Keratinocyte (primary cell): ENCODE data around the gene DSCAML1.
"Not testable (repeated sequence)": the region's sequence is repeated elsewhere in the genome, so short reads cannot be mapped to it uniquely, and the experiment has no call there.

Experiments used
- EZH2 ChIP-seq: IDR thresholded peaks from one replicate; pipeline ENCODE4 v1.6.1; 2012; ENCODE audit warnings: inconsistent platforms, mild to moderate bottlenecking, low read length, moderate library complexity
- TF ChIP-seq, protein P1 (sequence below), 3 experiments: IDR thresholded peaks in 1 of 3; conservative IDR thresholded peaks in 1 of 3; optimal IDR thresholded peaks in 1 of 3; 2 replicates in 2 of 3; 3 replicates in 1 of 3; pipeline versions ENCODE3 to v1.5.1; 2011; ENCODE audit warnings: low read length in 3 of 3, mild to moderate bottlenecking in 3 of 3, moderate library complexity in 2 of 3, control low read depth in 1 of 3, inconsistent platforms in 1 of 3; ENCODE audit not compliant: insufficient read depth in 2 of 3; ENCODE audit errors: extremely low read depth in 1 of 3

DNA sequence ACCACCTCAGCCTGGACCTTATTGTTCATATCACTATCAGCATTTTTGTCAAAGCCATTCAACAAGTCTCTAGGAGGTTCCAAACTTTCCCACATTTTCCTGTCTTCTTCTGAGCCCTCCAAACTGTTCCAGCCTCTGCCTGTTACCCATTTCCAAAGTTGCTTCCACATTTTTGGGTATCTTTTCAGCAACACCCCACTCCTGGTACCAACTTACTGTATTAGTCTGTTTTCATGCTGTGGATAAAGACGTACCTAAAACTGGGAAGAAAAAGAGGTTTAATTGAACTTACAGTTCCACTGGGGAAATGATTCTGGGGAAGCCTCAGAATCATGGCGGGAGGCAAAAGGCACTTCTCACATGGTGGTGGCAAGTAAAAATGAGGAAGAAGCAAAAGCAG lies 391.1 kb downstream of the DSCAML1 start:
- TF ChIP-seq, protein P1, sequence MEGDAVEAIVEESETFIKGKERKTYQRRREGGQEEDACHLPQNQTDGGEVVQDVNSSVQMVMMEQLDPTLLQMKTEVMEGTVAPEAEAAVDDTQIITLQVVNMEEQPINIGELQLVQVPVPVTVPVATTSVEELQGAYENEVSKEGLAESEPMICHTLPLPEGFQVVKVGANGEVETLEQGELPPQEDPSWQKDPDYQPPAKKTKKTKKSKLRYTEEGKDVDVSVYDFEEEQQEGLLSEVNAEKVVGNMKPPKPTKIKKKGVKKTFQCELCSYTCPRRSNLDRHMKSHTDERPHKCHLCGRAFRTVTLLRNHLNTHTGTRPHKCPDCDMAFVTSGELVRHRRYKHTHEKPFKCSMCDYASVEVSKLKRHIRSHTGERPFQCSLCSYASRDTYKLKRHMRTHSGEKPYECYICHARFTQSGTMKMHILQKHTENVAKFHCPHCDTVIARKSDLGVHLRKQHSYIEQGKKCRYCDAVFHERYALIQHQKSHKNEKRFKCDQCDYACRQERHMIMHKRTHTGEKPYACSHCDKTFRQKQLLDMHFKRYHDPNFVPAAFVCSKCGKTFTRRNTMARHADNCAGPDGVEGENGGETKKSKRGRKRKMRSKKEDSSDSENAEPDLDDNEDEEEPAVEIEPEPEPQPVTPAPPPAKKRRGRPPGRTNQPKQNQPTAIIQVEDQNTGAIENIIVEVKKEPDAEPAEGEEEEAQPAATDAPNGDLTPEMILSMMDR (optimal IDR thresholded peaks at IDR 0.05 in 1 of 3, IDR thresholded peaks at IDR 0.05 in 1 of 3, conservative IDR thresholded peaks at IDR 0.05 in 1 of 3; ENCODE audit: extremely low read depth in 1 of 3, insufficient read depth in 2 of 3, low read length in 3 of 3) = not testable (repeated sequence)
- not testable (repeated sequence) for TF ChIP-seq EZH2
